HG03066 (cell line): ENCODE data around the gene RNF150.

Experiments used
- ATAC-seq: cut with Tn5 transposase; IDR thresholded peaks from one replicate; pipeline ENCODE4 v1.9.1; 2021; ENCODE audit warnings: low read depth; ENCODE audit not compliant: unreplicated experiment

The RNF150 gene

DNA sequence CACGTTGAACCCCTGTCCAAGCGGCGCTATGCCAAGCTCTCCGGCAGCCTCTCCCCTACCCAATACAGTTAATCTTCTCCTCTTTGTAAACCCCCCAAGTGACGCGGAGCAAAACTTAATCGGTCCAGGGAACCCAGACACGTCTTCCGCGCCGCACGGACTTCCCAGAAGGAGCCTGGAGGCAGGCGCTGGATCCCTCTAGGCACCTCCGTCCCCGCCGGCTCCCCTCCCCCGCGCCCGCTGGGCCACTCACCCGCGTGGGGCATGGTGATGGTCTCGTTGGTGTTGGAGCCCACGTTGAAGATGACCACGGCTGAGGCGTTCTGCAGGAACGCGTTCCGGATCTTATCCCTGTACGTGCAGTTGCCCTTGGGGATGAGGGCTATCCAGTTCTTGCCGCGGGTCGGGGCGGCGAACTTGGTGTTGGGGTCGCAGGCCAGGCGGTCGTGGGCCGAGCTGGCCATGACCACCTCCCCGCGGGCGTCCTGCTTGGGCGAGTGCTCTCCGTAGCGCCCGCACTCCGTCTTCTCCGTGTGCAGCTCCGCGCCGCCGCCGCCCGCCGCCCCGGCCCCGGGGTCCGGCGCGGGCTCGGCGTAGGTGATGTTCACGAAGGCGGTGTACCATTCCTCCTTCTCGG is 1.1 kb downstream of the RNF150 start:
- peak; percentile 15 for ATAC-seq

GRCh38 chr4:141131723-141132071 is 1.6 kb downstream of the RNF150 start:
- ATAC-seq, result no peak

- ATAC-seq, result no peak
Observed at GRCh38 chr4:141130947-141131605, 2.2 kb downstream of the RNF150 start.

DNA sequence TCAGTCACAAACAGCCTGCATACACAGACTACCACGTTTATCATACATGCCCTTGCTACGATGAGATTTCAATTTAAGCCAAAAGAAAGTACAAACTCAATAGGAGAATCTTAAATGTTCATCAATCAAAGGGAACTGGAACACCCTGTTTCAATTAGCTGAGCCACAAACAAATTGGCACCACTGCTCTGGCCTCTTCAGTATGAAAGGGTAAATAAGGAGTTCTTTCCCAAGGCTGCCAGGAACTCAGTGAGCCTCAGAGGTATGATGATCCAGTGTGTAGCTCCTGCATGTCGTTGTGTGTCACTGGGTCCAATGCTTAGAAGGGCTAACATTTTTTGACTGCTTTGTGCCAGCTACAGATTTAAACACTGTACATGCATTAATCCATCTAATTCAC is 5.4 kb downstream of the RNF150 start:
- ATAC-seq, result no peak

- ATAC-seq, result no peak
Observed at GRCh38 chr4:141126769-141127168, 6.5 kb downstream of the RNF150 start.

- no peak for ATAC-seq
Observed at GRCh38 chr4:141124224-141124623, 9.0 kb downstream of the RNF150 start.

GRCh38 chr4:141121768-141122454 is 11.4 kb downstream of the RNF150 start:
- peak; percentile 82 for ATAC-seq

GRCh38 chr4:141121101-141121500 is 12.2 kb downstream of the RNF150 start:
- no peak for ATAC-seq

DNA sequence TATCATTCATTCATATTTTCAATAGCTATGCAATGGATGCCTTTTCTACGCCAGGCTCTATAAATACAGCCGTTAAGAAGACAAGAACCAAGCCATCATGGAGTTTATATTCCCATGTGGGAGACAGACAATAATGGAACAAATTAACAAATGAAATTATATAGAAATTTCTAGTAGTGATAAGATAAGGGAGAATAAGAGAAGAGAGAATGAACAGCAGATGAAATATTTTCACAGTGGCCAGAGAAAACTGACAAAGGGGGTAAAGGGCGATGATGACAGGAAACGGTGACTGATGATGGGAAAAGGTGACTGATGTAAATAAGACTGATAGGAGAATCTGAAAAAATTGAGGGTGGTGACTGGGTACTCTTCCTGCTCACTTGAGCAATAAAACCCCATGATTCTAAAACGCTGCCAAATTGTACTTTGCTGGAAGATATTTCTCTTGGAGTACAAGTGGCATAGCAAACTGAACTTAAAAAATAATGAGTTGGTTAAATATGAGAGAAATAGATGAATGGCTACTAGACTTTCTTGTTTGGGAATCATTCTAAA is 13.2 kb downstream of the RNF150 start:
- no peak for ATAC-seq

DNA sequence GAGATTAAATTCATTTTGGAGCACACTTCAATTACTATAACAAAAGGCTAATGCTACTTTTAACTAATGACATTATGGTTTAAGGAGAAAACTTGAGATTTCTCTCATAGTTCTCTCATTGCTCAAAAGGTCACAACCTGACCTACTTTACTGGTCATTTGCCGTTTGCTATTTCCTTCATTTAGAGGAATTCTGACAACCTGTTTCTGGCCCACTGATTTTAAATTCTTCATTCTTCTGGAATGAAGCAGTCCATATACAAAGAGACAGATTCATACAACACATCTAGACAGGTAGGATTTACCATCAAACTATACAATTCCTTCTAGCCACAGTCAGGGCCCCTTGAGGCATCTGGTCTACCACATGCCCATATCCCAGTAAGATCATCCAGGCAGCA is 14.2 kb downstream of the RNF150 start:
- no peak for ATAC-seq

- ATAC-seq, result no peak
Observed at GRCh38 chr4:141118381-141118780, 14.9 kb downstream of the RNF150 start.

DNA sequence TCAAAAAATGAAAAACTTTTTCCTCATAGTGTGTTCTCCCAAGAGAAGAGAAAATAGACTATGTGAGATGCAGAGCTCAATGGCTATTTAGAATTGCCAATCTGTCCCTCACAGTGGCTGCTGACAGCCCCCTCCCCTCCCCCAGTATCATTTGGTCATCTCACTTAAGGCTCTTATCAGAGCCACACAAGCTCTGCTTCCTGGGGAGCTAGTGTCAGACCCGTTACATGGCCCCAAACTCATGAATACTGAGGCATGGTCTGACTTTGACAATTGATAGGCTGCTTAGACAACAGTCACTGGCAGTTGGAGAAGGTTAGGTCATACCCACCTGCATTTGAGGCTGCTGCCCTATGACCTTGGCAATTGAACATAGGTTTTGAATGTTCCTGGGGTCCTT is 15.3 kb downstream of the RNF150 start:
- no peak for ATAC-seq

DNA sequence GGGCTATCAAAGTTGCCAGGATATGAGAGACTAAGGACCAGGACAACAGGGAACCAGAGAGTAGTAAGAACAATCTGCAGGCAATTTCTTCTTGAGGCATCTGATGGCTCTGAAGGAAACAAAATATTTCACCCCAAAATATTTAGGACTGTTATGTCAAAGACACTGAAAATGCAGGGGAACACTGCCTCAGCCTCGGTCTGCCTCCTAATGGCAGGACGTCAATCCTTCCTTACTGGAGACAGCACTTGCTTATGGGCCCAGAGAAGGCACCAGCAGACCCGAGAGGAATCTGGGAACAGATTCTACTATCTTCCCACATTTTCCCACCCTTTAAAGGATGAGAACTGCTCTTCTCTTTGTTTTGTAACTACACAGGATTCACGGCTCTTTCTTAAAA is 23.3 kb downstream of the RNF150 start:
- no peak for ATAC-seq

GRCh38 chr4:141107927-141108326 is 25.3 kb downstream of the RNF150 start:
- no peak for ATAC-seq

- no peak for ATAC-seq
Observed at GRCh38 chr4:141102367-141102766, 30.9 kb downstream of the RNF150 start.

DNA sequence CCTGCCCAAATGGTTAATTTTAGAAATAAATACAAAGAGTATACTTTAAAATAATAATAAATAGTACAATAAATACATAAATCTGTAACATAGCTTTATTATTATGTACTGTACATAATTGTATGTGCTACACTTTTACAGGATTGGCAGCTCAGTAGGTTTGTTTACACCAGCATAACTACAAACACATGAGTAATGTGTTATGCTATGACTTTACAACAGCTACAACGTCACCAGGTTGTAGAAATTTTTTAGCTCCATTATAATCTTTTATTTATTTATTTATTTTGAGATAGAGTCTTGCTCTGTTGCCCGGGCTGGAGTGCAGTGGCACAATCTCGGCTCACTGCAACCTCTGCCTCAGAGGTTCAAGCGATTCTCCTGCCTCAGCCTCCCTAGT is 31.8 kb downstream of the RNF150 start:
- ATAC-seq, result no peak

GRCh38 chr4:141099326-141099725 is 33.9 kb downstream of the RNF150 start:
- ATAC-seq, result no peak

GRCh38 chr4:141098163-141098562 is 35.1 kb downstream of the RNF150 start:
- ATAC-seq, result no peak

DNA sequence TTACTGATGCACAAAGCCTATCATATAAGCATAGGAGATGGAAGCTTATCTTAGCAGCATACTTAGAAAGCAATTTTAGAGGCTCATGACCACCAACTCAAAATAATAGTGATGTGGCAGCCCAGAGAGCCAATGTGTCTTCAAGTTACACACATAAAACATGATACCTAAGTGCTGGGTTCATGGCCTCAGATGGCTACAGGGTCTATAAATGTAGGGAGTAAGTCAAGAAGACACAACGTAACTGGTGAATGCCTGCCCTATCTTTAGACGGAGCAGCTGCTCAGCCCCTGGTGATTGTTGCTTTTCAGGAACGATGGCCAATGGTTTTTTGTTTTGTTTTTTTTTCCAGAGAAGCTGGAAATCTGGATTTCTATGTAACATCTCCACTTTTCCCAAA is 42.8 kb downstream of the RNF150 start:
- ATAC-seq, result no peak

GRCh38 chr4:141081921-141082395 is 51.3 kb downstream of the RNF150 start:
- no peak for ATAC-seq

DNA sequence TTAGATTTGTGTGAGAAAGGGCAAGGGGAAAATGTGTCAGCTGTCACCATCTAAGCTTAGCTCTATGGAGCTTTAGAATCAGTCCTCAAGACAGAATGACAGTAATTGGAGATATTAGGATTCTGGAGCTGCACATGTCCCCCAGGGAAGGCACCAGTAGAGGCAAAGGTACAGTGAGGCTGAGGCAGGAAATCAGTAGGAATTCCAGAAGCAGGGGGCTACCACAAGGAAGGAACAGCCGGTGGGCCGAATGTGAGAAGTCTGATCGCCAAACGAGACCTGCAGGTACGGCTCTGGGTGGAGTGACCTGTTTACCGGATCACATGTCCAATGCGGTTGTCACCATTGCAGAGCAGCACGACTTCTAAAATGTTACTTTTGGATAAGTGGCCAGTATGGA is 52.6 kb downstream of the RNF150 start:
- no peak for ATAC-seq
